ENCODE data around the gene AXL. TPM values are rescaled to one million over a fixed set of nuclear protein-coding genes. Genes with fewer than 3 reads are reported as not detected.
A peak's percentile ranks its signal among the peaks of the same experiment; 100 is the strongest.

The AXL gene
- total and polyA plus RNA-seq, 9 of the 15 experiments (the other 6 are each of a cell fraction or from before 2014, with no cell fraction given) = 0.80 to 6.6 (median 1.6) TPM

DNA sequence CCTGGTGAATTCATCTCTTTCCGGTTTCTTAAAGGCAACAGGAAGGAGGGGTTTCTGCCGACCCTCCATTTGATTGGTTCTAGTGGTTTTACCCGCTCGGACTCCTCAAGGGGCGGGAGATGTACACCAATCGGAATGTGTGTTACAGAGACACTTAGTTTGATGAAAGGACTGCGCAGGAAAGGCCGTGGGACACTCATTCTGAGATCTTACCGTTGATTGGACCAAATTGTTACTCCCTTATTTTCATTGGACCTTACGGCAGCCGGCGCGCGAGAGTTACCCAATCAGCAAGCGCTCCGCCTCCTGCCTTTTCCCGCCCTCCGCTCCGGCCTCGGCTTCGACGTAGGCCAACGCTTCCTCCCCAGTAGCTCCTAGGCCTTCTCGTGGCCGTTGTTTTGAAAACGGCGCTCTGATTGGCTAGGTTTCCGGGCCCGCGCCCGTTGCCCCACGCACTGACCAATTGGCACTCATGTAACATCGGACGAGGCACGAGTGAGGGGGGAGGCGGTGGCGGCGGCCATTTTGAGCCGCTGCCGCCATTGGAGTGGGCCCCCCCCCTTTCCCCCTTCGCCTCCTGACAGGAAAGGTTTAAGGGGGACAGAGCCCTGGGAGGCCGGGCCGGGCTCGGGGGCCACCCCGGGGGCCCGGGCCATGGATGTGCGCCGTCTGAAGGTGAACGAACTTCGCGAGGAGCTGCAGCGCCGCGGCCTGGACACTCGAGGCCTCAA is 45.0 kb downstream of the AXL start, which contains the start of gene HNRNPUL1 (continued):
- TF ChIP-seq, protein P1, sequence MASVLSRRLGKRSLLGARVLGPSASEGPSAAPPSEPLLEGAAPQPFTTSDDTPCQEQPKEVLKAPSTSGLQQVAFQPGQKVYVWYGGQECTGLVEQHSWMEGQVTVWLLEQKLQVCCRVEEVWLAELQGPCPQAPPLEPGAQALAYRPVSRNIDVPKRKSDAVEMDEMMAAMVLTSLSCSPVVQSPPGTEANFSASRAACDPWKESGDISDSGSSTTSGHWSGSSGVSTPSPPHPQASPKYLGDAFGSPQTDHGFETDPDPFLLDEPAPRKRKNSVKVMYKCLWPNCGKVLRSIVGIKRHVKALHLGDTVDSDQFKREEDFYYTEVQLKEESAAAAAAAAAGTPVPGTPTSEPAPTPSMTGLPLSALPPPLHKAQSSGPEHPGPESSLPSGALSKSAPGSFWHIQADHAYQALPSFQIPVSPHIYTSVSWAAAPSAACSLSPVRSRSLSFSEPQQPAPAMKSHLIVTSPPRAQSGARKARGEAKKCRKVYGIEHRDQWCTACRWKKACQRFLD (CRISPR knock-in tag; IDR thresholded peaks at IDR 0.05) = peak; percentile 89
- TF ChIP-seq U2AF1 (optimal IDR thresholded peaks at IDR 0.05; ENCODE audit: low read depth, low read length) (no peak), PTTG1 (tag; IDR thresholded peaks at IDR 0.05; ENCODE audit: low read depth) (no peak), MAFK (IDR thresholded peaks at IDR 0.05; ENCODE audit: low read length) (no peak), XRCC5 (IDR thresholded peaks at IDR 0.05; ENCODE audit: low read depth, low read length) (no peak), PCBP1 (IDR thresholded peaks at IDR 0.05; ENCODE audit: low read depth, low read length, poor library complexity, severe bottlenecking) (peak; percentile 99), LEF1 (IDR thresholded peaks at IDR 0.05) (peak; percentile 89), NEUROD1 (IDR thresholded peaks at IDR 0.05; ENCODE audit: borderline replicate concordance, low read depth, low read length, partially characterized antibody) (peak; percentile 97), ASH1L (IDR thresholded peaks at IDR 0.05; ENCODE audit: borderline replicate concordance, low read depth, partially characterized antibody) (peak; percentile 99), SIRT6 (IDR thresholded peaks at IDR 0.05; ENCODE audit: low read depth, low read length) (no peak), FOXM1 (IDR thresholded peaks at IDR 0.05; ENCODE audit: low read depth) (peak; percentile 82), FOXM1 (CRISPR knock-in tag; IDR thresholded peaks at IDR 0.05; ENCODE audit: low read depth) (peak; percentile 82; the same call in 1 of the 2 replicates), ZNF764 (CRISPR knock-in tag; IDR thresholded peaks at IDR 0.05; ENCODE audit: low read depth) (no peak), EHMT2 (IDR thresholded peaks at IDR 0.05) (no peak), GATAD2A (IDR thresholded peaks at IDR 0.05) (no peak), ZNF644 (tag; IDR thresholded peaks at IDR 0.05; ENCODE audit: low read depth) (peak; percentile 93), TRIM24 (IDR thresholded peaks at IDR 0.05) (peak in 1 of 2 experiments; percentile 45; a peak in 1 of 4 replicates)
- TF ChIP-seq, protein P2, sequence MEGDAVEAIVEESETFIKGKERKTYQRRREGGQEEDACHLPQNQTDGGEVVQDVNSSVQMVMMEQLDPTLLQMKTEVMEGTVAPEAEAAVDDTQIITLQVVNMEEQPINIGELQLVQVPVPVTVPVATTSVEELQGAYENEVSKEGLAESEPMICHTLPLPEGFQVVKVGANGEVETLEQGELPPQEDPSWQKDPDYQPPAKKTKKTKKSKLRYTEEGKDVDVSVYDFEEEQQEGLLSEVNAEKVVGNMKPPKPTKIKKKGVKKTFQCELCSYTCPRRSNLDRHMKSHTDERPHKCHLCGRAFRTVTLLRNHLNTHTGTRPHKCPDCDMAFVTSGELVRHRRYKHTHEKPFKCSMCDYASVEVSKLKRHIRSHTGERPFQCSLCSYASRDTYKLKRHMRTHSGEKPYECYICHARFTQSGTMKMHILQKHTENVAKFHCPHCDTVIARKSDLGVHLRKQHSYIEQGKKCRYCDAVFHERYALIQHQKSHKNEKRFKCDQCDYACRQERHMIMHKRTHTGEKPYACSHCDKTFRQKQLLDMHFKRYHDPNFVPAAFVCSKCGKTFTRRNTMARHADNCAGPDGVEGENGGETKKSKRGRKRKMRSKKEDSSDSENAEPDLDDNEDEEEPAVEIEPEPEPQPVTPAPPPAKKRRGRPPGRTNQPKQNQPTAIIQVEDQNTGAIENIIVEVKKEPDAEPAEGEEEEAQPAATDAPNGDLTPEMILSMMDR (IDR thresholded peaks at IDR 0.05 in 2 of 3, conservative IDR thresholded peaks at IDR 0.05 in 1 of 3; ENCODE audit: insufficient read depth in 2 of 3, low read depth in 1 of 3, low read length in 3 of 3) = peak; percentile 19 to 54 (median 37); a peak in 3 of 6 replicates
- TF ChIP-seq, protein P3, sequence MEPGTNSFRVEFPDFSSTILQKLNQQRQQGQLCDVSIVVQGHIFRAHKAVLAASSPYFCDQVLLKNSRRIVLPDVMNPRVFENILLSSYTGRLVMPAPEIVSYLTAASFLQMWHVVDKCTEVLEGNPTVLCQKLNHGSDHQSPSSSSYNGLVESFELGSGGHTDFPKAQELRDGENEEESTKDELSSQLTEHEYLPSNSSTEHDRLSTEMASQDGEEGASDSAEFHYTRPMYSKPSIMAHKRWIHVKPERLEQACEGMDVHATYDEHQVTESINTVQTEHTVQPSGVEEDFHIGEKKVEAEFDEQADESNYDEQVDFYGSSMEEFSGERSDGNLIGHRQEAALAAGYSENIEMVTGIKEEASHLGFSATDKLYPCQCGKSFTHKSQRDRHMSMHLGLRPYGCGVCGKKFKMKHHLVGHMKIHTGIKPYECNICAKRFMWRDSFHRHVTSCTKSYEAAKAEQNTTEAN (CRISPR knock-in tag; IDR thresholded peaks at IDR 0.05) = 0 out of 2 replicates have a peak, but pooled peaks have one; percentile 61
- TF ChIP-seq, protein P4, sequence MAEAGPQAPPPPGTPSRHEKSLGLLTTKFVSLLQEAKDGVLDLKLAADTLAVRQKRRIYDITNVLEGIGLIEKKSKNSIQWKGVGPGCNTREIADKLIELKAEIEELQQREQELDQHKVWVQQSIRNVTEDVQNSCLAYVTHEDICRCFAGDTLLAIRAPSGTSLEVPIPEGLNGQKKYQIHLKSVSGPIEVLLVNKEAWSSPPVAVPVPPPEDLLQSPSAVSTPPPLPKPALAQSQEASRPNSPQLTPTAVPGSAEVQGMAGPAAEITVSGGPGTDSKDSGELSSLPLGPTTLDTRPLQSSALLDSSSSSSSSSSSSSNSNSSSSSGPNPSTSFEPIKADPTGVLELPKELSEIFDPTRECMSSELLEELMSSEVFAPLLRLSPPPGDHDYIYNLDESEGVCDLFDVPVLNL (CRISPR knock-in tag; IDR thresholded peaks at IDR 0.05; ENCODE audit: low read depth) = peak; percentile 95
- TF ChIP-seq, protein P5, sequence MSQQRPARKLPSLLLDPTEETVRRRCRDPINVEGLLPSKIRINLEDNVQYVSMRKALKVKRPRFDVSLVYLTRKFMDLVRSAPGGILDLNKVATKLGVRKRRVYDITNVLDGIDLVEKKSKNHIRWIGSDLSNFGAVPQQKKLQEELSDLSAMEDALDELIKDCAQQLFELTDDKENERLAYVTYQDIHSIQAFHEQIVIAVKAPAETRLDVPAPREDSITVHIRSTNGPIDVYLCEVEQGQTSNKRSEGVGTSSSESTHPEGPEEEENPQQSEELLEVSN (IDR thresholded peaks at IDR 0.05; ENCODE audit: borderline replicate concordance in 1 of 2, extremely low read depth in 1 of 2, insufficient read depth in 1 of 2, insufficient read length in 1 of 2, low read depth in 1 of 2, low read length in 1 of 2, poor library complexity in 1 of 2, severe bottlenecking in 1 of 2) = peak; percentile 96
